ENCODE results near the gene NFASC.

NFASC gene

DNA sequence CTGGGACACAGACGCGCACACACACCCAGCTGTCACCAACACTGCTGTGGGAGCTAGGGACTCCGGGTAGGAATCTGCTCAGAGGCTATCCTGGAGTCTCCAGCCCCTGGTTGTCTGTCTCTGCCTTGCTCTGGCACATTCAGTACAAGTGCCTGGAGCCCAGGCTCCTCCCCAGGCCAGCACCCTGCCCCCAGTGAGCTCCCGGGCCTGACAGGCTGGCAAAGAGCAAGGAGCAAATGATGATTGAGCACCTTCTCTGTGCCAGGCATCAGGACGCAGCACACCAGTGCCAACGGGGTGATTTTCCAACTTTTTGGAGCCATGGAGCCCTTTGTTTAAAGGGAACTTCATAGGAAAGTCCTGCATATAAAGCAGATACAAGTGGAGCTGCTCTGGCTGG lies 178.8 kb downstream of the NFASC start:
- TF ChIP-seq FOXP2 (optimal IDR thresholded peaks at IDR 0.05; ENCODE audit: control extremely low read depth, extremely low read length, insufficient read depth) (no peak), POLR2AphosphoS5 (IDR thresholded peaks at IDR 0.05; ENCODE audit: borderline replicate concordance, low read depth, low read length) (no peak), EZH2 (IDR thresholded peaks at IDR 0.05) (no peak)
- Histone ChIP-seq H3K9me3 (ENCODE audit: low read depth, low read length) (no peaks in the 10 kb centered on the region), H3K4me3 (no peak overlapping the region), H3K27ac (no peak overlapping the region), H3K36me3 (ENCODE audit: insufficient read depth, low read length) (no peaks in the 10 kb centered on the region), H3K9ac (ENCODE audit: insufficient read length) (no peak overlapping the region)
- DNase-seq (ENCODE audit: low read depth, low spot score): no peak

DNA sequence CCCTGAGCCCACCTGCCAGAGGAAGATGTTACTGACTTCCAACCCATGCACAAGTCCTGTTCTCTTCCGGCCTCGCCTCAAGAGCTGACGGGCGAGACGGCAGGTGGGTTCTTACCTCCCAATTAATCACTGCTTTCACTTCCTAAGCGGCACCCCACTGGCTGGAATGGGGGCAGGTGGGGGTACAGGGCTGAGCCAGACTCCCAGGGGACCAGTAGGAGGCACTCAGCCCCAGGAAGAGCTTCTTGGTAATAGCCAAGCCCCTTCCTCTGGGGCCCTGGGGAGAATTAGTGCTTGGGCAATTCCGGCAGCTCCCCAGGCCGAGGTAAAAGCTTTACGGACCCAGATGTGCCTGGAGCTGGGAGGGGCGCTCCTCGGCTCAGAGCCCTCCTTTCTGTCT lies 182.0 kb downstream of the NFASC start:
- no peak overlapping the region for H3K27ac ChIP-seq
- no peaks in the 10 kb centered on the region for H3K36me3 ChIP-seq (ENCODE audit: insufficient read depth, low read length)
- no peak overlapping the region for H3K4me3 ChIP-seq
- H3K9ac ChIP-seq (ENCODE audit: insufficient read length): no peak overlapping the region
- H3K9me3 ChIP-seq (ENCODE audit: low read depth, low read length): no peaks in the 10 kb centered on the region
- TF ChIP-seq FOXP2 (optimal IDR thresholded peaks at IDR 0.05; ENCODE audit: control extremely low read depth, extremely low read length, insufficient read depth) (no peak), EZH2 (IDR thresholded peaks at IDR 0.05) (no peak), POLR2AphosphoS5 (IDR thresholded peaks at IDR 0.05; ENCODE audit: borderline replicate concordance, low read depth, low read length) (no peak)
- no peak for DNase-seq (ENCODE audit: low read depth, low spot score)

DNA sequence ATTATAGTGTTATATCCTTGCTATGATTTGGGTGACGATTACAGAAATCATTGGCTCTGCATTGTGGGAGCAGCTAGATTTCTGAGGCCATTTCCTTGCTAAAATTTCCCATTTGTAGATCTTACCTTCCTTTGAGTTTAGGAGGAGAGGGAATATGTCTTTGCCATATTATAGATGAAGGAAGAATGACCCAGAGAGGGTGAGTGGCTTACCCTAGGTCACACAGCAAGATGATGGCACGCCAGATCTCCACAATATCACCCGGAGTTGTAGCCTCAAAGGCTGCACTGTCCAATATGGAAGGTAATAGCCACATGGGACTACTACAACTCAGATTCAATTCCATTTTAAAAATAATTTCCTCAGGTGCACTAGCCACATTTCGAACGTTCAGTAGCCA lies 182.6 kb downstream of the NFASC start:
- H3K9ac ChIP-seq (ENCODE audit: insufficient read length): no peak overlapping the region
- no peak for DNase-seq (ENCODE audit: low read depth, low spot score)
- TF ChIP-seq FOXP2 (optimal IDR thresholded peaks at IDR 0.05; ENCODE audit: control extremely low read depth, extremely low read length, insufficient read depth) (no peak), EZH2 (IDR thresholded peaks at IDR 0.05) (no peak), POLR2AphosphoS5 (IDR thresholded peaks at IDR 0.05; ENCODE audit: borderline replicate concordance, low read depth, low read length) (no peak)
- no peaks in the 10 kb centered on the region for H3K9me3 ChIP-seq (ENCODE audit: low read depth, low read length)
- no peak overlapping the region for H3K27ac ChIP-seq
- no peak overlapping the region for H3K4me3 ChIP-seq
- no peaks in the 10 kb centered on the region for H3K36me3 ChIP-seq (ENCODE audit: insufficient read depth, low read length)

DNA sequence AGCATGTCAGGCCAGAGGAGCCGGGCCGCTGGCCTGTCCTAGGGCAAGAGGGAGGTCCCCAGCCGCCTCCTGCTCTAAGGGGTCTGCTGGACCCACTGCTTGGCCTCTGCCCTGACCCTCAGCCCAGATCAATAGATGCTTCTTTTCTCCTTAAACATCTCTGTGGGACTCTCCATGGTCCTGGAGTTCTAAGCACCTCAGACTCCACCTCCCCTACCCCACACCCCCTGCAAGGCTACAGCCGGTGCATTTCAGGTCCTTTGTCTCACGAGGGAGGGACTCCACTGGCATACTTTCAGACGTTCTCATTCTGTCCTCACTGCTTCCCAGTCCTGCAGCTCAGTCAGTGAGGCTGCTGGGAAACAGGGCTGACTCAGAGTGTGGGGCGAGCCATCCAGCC lies 183.4 kb downstream of the NFASC start:
- TF ChIP-seq POLR2AphosphoS5 (IDR thresholded peaks at IDR 0.05; ENCODE audit: borderline replicate concordance, low read depth, low read length): no peak
- no peak for TF ChIP-seq EZH2 (IDR thresholded peaks at IDR 0.05)
- no peak for TF ChIP-seq FOXP2 (optimal IDR thresholded peaks at IDR 0.05; ENCODE audit: control extremely low read depth, extremely low read length, insufficient read depth)

DNA sequence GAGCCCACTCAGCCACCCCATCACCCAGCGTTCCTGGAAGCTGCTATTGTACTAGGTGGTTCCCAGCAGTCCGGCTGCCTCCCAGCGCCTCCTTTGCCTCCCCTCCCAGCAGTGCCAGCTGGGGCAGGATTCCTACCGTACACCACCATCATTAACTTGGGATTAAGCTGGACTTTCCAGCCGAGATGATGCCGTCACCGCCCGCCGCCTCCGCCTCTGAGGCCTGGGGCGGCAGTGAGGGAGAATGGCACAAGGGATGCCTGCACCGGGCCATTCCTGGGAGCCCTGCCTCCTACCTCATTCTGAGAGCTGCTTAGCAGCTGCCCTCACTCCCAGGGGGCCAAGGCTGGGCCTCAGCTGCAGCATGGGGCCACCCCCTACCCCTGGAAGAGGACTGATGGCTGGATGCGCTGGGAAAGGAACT lies 185.5 kb downstream of the NFASC start:
- H3K27ac ChIP-seq: no peak overlapping the region
- no peak overlapping the region for H3K4me3 ChIP-seq
- H3K36me3 ChIP-seq (ENCODE audit: insufficient read depth, low read length): no peaks in the 10 kb centered on the region
- no peak for DNase-seq (ENCODE audit: low read depth, low spot score)
- no peak overlapping the region for H3K9ac ChIP-seq (ENCODE audit: insufficient read length)
- no peaks in the 10 kb centered on the region for H3K9me3 ChIP-seq (ENCODE audit: low read depth, low read length)
- no peak for TF ChIP-seq EZH2 (IDR thresholded peaks at IDR 0.05)
- no peak for TF ChIP-seq FOXP2 (optimal IDR thresholded peaks at IDR 0.05; ENCODE audit: control extremely low read depth, extremely low read length, insufficient read depth)
- TF ChIP-seq POLR2AphosphoS5 (IDR thresholded peaks at IDR 0.05; ENCODE audit: borderline replicate concordance, low read depth, low read length): no peak

More for the DNA sequence above, 183.4 kb downstream of the NFASC start:
- DNase-seq (ENCODE audit: low read depth, low spot score): no peak
- Histone ChIP-seq H3K9me3 (ENCODE audit: low read depth, low read length) (no peaks in the 10 kb centered on the region), H3K9ac (ENCODE audit: insufficient read length) (no peak overlapping the region), H3K36me3 (ENCODE audit: insufficient read depth, low read length) (no peaks in the 10 kb centered on the region), H3K27ac (no peak overlapping the region), H3K4me3 (no peak overlapping the region)

DNA sequence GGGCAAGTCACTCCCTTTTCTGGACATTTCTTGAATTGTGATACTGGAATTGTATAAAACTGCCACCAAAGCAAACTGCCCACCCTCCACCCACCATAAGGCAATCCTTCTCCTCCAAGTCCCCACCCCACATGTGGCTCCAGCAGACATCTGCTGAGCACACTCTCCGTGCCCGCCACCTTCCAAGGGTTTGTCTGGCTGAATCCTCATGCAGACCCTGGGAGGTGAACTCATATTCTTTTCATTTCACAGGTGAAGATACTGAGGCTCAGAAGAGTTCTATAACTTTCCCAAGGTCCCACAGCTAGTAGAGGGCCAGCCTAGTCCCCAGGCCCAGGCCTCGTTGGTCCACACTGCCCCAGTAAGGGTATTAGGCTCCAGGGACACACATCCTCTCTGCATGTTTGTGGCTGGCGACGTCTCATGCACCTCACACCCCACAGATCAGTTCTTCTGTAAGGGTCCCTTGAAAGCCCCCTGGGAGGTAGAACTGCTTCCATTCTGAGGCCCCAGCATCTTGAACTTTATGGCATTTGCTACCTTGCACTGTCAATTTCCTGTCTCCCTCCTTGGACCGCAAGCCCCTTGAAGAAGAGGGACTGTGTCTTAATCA lies 186.4 kb downstream of the NFASC start:
- no peaks in the 10 kb centered on the region for H3K9me3 ChIP-seq (ENCODE audit: low read depth, low read length)
- no peak overlapping the region for H3K27ac ChIP-seq
- DNase-seq (ENCODE audit: low read depth, low spot score): no peak
- no peak overlapping the region for H3K9ac ChIP-seq (ENCODE audit: insufficient read length)
- H3K36me3 ChIP-seq (ENCODE audit: insufficient read depth, low read length): no peaks in the 10 kb centered on the region
- no peak overlapping the region for H3K4me3 ChIP-seq
- TF ChIP-seq POLR2AphosphoS5 (IDR thresholded peaks at IDR 0.05; ENCODE audit: borderline replicate concordance, low read depth, low read length) (no peak), FOXP2 (optimal IDR thresholded peaks at IDR 0.05; ENCODE audit: control extremely low read depth, extremely low read length, insufficient read depth) (no peak), EZH2 (IDR thresholded peaks at IDR 0.05) (no peak)

DNA sequence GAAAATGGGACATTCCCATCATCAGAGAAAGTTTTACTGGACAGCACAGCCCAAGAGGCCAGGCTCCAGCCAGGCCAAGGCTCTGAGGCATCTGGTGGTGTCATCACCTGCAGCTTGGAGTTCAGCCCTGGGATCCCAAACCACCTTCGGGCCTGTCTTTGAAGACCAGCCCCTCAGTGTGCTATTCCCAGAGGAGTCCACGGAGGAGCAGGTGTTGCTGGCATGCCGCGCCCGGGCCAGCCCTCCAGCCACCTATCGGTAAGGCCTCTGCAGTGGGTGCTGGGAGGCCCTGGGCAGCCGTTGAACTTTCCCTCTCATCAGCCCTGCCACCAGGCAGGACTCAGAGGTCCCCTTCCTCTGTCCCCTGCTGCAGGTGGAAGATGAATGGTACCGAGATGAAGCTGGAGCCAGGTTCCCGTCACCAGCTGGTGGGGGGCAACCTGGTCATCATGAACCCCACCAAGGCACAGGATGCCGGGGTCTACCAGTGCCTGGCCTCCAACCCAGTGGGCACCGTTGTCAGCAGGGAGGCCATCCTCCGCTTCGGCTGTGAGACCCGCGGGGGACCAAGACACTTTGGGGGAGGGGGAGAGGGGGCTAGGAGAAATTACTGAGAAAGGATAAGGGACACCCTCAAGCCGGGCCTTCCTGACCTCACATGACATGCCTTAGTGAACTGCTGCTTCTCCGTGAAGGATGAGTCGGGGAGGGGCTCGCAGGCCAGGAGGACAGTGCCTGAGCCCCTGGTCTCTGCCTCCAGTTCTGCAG lies 187.3 kb downstream of the NFASC start:
- Histone ChIP-seq H3K9ac (ENCODE audit: insufficient read length) (no peak overlapping the region), H3K27ac (no peak overlapping the region), H3K36me3 (ENCODE audit: insufficient read depth, low read length) (no peaks in the 10 kb centered on the region), H3K9me3 (ENCODE audit: low read depth, low read length) (no peaks in the 10 kb centered on the region), H3K4me3 (no peak overlapping the region)
- no peak for TF ChIP-seq FOXP2 (optimal IDR thresholded peaks at IDR 0.05; ENCODE audit: control extremely low read depth, extremely low read length, insufficient read depth)
- no peak for TF ChIP-seq EZH2 (IDR thresholded peaks at IDR 0.05)
- TF ChIP-seq POLR2AphosphoS5 (IDR thresholded peaks at IDR 0.05; ENCODE audit: borderline replicate concordance, low read depth, low read length): no peak
- no peak for DNase-seq (ENCODE audit: low read depth, low spot score)

DNA sequence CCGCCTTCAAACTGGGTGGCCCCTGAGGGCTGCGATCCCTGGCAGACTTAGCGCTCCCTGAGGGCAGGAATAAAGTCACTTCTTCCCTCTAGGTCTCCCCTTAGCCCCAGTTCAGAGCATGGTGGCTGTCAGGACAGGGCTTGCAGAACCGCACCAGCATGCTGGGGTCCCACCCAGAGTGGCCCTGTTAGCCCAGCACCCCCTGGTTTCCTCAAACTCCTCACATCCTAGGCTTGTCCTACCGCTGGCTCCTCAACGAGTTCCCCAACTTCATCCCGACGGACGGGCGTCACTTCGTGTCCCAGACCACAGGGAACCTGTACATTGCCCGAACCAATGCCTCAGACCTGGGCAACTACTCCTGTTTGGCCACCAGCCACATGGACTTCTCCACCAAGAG lies 188.2 kb downstream of the NFASC start:
- Histone ChIP-seq H3K36me3 (ENCODE audit: insufficient read depth, low read length) (no peaks in the 10 kb centered on the region), H3K4me3 (no peak overlapping the region), H3K9ac (ENCODE audit: insufficient read length) (no peak overlapping the region), H3K9me3 (ENCODE audit: low read depth, low read length) (no peaks in the 10 kb centered on the region), H3K27ac (no peak overlapping the region)
- TF ChIP-seq EZH2 (IDR thresholded peaks at IDR 0.05): no peak
- TF ChIP-seq FOXP2 (optimal IDR thresholded peaks at IDR 0.05; ENCODE audit: control extremely low read depth, extremely low read length, insufficient read depth): no peak
- TF ChIP-seq POLR2AphosphoS5 (IDR thresholded peaks at IDR 0.05; ENCODE audit: borderline replicate concordance, low read depth, low read length): no peak
- no peak for DNase-seq (ENCODE audit: low read depth, low spot score)
